GM12873 (cell line): Measurements from ENCODE around the gene DSTN.

Source experiments
- TF ChIP-seq, protein P1 (sequence below): IDR thresholded peaks from 2 replicates; pipeline ENCODE4 v1.5.1; 2012; ENCODE audit warnings: low read depth, mild to moderate bottlenecking, moderate library complexity, low read length, control low read depth; ENCODE audit not compliant: insufficient read depth; ENCODE audit errors: missing control alignments

Gene DSTN

DNA sequence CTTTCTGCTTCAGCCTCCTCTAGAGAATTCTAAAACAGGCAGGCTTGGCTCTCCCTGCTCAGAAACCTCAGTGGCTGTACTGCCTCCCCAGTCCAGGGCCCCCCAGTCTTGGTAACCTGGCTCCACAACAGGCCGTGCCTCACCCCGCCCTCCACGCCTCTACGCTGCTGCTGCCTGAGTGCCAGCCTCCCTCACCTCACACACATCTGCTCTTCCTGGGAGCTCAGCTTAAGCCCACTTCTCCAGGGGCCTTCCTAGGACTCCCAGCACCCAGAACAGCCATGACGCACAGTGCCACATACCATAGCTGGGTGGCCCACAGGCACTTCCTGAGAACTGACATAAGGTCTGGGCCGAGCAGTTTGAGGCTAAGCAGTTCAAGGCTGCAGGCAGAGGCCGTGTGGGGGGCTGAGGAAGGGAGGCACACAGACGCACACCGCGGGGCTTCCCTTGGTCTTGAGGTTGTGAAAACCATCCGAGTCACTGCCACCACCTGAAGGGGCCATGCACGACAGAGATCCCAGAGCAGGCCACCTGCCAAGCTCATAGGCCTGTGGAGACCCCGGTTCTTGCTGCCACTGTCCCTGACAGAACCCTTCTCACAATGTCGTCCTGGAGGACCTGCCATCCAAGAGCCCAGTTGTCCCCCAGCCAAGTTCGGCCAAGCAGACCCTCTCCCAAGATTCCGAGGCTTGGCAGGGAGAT, 42.6 kb downstream of the DSTN start:
- TF ChIP-seq, protein P1, sequence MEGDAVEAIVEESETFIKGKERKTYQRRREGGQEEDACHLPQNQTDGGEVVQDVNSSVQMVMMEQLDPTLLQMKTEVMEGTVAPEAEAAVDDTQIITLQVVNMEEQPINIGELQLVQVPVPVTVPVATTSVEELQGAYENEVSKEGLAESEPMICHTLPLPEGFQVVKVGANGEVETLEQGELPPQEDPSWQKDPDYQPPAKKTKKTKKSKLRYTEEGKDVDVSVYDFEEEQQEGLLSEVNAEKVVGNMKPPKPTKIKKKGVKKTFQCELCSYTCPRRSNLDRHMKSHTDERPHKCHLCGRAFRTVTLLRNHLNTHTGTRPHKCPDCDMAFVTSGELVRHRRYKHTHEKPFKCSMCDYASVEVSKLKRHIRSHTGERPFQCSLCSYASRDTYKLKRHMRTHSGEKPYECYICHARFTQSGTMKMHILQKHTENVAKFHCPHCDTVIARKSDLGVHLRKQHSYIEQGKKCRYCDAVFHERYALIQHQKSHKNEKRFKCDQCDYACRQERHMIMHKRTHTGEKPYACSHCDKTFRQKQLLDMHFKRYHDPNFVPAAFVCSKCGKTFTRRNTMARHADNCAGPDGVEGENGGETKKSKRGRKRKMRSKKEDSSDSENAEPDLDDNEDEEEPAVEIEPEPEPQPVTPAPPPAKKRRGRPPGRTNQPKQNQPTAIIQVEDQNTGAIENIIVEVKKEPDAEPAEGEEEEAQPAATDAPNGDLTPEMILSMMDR = no peak

DNA sequence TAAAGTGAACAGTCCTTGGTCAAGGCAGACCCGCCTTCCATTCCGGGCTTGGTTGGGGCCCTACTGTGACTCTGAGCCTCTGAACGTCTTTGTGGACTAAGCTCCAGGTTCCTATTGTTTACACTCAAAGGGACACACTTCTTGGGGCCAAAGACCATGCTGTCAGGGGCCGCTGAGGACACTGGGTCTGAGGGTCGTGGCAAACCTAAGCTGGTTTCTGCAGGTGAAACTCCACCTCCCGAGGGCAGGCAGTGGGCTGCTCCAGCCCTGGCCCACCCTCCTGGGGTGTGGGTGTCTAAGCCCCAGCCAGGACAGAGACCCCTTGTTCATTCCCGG, 43.1 kb downstream of the DSTN start:
- TF ChIP-seq, protein P1 = no peak

DNA sequence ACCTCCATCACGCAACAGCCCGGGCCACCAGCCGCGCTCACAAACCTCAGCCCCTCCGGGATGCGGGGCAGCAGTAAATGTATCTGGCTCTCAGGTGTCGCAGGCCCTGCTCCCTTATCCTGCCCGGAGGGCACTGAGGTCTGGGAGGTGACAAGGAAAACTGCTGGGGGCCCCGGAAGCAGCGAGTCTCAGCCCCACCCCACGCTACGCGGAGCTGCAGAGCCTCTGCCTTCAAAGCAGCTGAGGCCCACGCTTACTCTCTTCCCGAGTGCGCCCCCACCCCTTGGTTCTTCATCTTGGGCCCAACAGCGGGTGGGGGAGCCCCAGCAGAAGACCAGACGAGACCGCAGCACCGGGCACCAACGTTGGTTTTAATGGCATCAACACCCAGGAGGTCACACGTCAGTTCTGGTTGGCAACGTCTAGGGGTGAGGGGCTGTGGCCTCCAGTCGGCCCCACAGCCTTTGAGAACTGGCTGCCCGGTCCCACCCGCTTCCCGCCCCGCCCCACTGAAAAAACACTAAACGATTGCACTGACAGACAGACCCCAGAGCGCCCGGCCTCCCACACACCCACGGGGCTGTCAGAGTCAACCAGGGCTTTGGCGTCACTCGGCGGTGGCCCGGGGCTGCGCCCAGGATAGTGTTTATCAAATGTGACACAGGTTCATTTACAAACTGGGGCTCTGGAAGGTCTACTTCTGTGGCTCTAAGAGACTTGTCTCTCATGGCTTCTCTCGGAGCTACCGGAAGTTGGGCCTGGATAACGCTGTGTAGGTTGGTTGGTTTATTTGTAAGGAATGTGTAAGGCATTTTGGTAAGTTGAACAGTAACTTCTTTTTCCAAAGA, 43.7 kb downstream of the DSTN start:
- TF ChIP-seq, protein P1 = no peak

DNA sequence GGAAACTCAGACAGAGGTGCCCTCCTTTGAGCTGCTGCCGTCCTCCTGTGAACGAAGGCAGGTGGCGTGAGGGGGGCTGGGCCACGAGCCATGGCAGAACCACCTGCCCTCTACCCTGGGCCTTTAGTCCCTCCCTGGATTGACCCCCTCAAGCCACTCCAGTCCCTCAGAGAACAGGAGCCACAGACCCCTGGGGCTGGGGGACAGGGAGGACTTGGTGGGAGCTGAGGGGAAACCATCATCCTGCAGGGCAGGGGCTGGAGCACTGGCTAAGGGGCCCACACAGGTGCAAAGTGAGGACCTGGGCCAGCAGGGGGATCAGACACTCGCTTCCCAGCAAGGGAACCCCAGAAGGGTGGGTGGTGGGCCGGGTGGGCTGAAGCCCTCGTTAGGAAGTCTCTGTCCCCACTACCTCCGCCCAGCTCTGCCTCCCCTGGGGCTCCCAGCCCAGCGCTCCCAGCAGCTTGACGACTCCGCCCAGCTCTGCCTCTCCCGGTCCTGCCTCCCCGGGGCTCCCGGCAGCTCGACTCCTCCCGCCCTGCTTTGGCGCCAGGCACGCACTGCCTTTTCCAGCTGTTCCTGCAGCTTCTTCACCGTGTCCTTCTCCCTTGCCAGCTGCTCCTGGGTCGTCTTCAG, 44.4 kb downstream of the DSTN start:
- TF ChIP-seq, protein P1 = no peak

DNA sequence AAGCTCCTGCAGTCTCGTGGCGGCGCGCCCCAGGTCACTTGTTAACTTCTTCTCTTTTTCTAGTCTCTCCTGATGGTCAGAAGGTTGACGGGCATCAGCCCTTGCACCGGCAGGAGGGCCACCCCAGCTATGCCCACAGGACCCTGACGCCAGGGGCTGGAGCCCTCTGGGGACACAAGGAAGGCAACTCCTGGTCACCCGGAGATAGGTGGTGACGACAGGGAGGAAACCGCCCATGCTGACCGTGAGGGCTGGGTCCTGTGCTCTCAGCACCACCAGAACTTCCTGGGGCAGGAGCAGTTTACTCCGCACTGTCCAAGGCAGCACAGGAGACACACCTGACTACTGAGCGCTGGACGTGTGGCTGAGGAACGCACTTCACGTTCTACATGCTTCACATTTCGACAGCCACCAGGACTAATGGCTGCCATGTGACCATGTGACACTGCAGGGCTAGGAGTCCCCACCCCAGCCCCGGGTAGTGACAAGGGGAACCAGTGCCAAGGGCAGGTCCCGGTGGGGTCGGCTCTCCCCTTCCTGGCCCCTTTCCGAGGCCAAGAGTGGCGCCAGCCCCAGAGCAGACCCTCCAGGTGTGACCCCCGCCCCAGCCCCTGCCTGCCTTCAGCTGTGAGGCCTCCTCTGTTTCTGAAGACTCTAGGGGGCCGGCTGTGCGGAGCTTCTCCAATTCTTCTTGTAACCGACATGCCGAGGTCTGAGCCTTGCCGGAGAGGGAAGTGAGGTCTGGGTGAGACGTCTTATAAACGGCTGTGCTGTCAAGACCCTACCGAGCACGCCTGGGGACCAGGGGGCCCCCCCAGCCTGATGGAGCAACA, 45.2 kb downstream of the DSTN start:
- TF ChIP-seq, protein P1 = no peak

DNA sequence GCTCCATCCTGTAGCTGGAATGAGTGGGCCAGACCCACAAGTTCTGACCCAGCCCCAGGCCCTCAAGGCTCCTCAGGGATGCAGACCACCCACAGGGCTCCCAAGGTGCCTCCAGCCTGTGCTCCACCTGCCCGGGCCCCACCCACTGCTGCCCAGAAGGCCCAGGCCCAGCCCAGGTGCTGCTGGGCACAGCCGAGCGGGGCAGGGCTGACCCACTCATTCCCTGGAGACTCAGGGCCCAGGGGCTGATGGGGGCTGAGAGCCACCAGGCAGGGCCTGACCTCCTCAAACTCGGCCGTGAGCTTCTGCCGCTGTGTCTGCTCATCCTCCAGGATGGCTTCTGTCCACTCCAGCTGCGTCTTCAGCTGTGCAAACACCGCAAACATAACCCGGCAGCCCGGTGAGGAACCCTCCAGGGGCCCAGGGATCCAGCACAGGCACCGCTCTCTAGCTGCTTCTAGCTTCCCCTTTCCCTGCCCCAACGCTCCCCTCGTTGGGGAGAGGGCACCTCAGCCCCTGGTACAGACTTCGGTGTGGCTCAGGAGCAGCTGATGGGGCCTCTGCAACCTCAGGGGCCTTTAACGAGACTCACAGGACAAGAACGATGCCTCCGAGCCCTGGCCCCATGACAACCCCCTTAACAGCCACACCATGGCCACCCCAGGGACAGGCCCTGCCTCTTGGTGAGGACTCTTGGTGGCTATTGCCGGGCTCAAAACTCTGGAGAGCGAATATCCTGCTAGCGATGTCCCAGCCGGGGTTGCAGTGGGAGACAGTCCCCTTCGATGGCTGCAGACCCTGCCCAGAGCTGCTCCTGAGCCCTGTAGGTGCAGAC, 46.0 kb downstream of the DSTN start:
- TF ChIP-seq, protein P1 = no peak
